HCT116 (cell line): Measurements from ENCODE around the gene CTSE. TPM values are rescaled to one million over a fixed set of nuclear protein-coding genes. Genes with fewer than 3 reads are reported as not detected.

Experiments used
- ATAC-seq: fragments of 200-7000 bp; cut with Tn5 transposase; 2 replicates; pipeline ENCODE4 v1.9.1; 2020; ENCODE audit warnings: mild to moderate bottlenecking, moderate library complexity
- BruUV-seq: library from RNA; stranded (reverse); fragments of 400-500 nt; replicated peaks from 2 replicates; lab custom pipeline; 2021; lab: Mats Ljungman, UMichigan
- CTCF ChIA-PET: fragments of 300-600 bp; sonication (Branson Sonifier 250); formaldehyde crosslinking; loops from one replicate; lab custom pipeline; 2021; ENCODE audit warnings: antibody characterized with exemption; lab: Charles Lee
- POLR2A ChIA-PET: fragments of 300-600, 350-600 bp; sonication (Branson Sonifier 250); formaldehyde crosslinking; loops from one replicate; lab custom pipeline; 2021; ENCODE audit warnings: antibody characterized with exemption; lab: Charles Lee
- RAD21 ChIA-PET, 2 experiments: fragments of 300-600 bp; sonication (Branson Sonifier 250); formaldehyde crosslinking; loops; one replicate each; lab custom pipeline; 2023; ENCODE audit warnings: low total read pairs in 2 of 2; ENCODE audit not compliant: uncharacterized antibody in 2 of 2, unreplicated experiment in 2 of 2, low non-redundant PET in 1 of 2; lab: Charles Lee
- DNase-seq: peaks from one replicate; pipeline ENCODE4 v3.0.0-alpha.2; 2010; ENCODE audit warnings: low read depth, low spot score
- H2AFZ ChIP-seq: fragments of 200-600 bp; shearing (Covaris generic), sonication (generic); 2 replicates; pipeline ENCODE4 v1.6.1; 2017; ENCODE audit warnings: low read depth, mixed run types, mixed read lengths, antibody characterized with exemption, low read length; ENCODE audit not compliant: poor library complexity, severe bottlenecking
- H3K27ac ChIP-seq: 2 replicates; pipeline ENCODE4 v1.5.1; 2012; ENCODE audit warnings: low read depth, low read length
- H3K27me3 ChIP-seq: fragments of 200-600 bp; sonication (generic); 2 replicates; pipeline ENCODE4 v1.6.1; 2016; ENCODE audit warnings: mixed run types, low read length, mixed read lengths; ENCODE audit not compliant: insufficient read depth
- H3K36me3 ChIP-seq, 2 experiments: fragments of 200-500 bp in 1 of 2; fragments of 200-600 bp in 1 of 2; sonication (Bioruptor generic) in 1 of 2; sonication (generic) in 1 of 2; 2 replicates each; pipeline versions ENCODE4 v1.5.1 to v1.6.1; 2014 to 2016; ENCODE audit warnings: low read length in 2 of 2, inconsistent platforms in 1 of 2, mixed read lengths in 1 of 2, mixed run types in 1 of 2; ENCODE audit not compliant: insufficient read depth in 2 of 2, control insufficient read depth in 1 of 2
- H3K4me1 ChIP-seq, 2 experiments: fragments of 200-600 bp in 1 of 2; sonication (generic) in 1 of 2; 2 replicates each; pipeline versions ENCODE4 v1.5.1 to v1.6.1; 2012 to 2017; ENCODE audit warnings: low read length in 2 of 2, inconsistent platforms in 1 of 2, mild to moderate bottlenecking in 1 of 2, mixed read lengths in 1 of 2, mixed run types in 1 of 2, moderate library complexity in 1 of 2; ENCODE audit not compliant: insufficient read depth in 2 of 2, control insufficient read depth in 1 of 2
- H3K4me2 ChIP-seq: fragments of 200-600 bp; sonication (generic); 2 replicates; pipeline ENCODE4 v1.6.1; 2017; ENCODE audit warnings: mixed run types, low read length, mixed read lengths
- H3K4me3 ChIP-seq, 2 experiments: fragments of 200-600 bp in 1 of 2; sonication (generic) in 1 of 2; replicated peaks in 1 of 2; 2 replicates each; pipeline ENCODE4 v1.5.1; 2011 to 2016; ENCODE audit warnings: low read length in 2 of 2, control low read depth in 1 of 2, low read depth in 1 of 2, mild to moderate bottlenecking in 1 of 2, mixed read lengths in 1 of 2, mixed run types in 1 of 2
- H3K79me2 ChIP-seq: fragments of 200-600 bp; sonication (generic); 2 replicates; pipeline ENCODE4 v1.6.1; 2017; ENCODE audit warnings: mild to moderate bottlenecking, mixed run types, low read length, moderate library complexity, mixed read lengths; ENCODE audit not compliant: insufficient read depth
- H3K9ac ChIP-seq: fragments of 200-600 bp; sonication (generic); 2 replicates; pipeline ENCODE4 v1.6.1; 2016; ENCODE audit warnings: low read length, mixed read lengths
- H3K9me2 ChIP-seq: fragments of 200-600 bp; sonication (generic), shearing (Covaris generic); 2 replicates; pipeline ENCODE4 v1.6.1; 2017; ENCODE audit warnings: mixed run types, mild to moderate bottlenecking, moderate library complexity; ENCODE audit not compliant: insufficient read depth
- H3K9me3 ChIP-seq, 2 experiments: fragments of 200-500 bp in 1 of 2; fragments of 200-600 bp in 1 of 2; sonication (Bioruptor generic) in 1 of 2; sonication (generic) in 1 of 2; 2 replicates each; pipeline ENCODE4 v1.6.1; 2014 to 2017; ENCODE audit warnings: low read length in 2 of 2, mixed read lengths in 2 of 2, inconsistent platforms in 1 of 2, low read depth in 1 of 2, mild to moderate bottlenecking in 1 of 2, mixed run types in 1 of 2, moderate library complexity in 1 of 2; ENCODE audit not compliant: control insufficient read depth in 1 of 2, insufficient read depth in 1 of 2
- H4K20me1 ChIP-seq: fragments of 200-600 bp; sonication (generic), shearing (Covaris generic); 2 replicates; pipeline ENCODE4 v1.6.1; 2017; ENCODE audit warnings: mixed run types, mild to moderate bottlenecking, moderate library complexity; ENCODE audit not compliant: insufficient read depth
- ATF3 ChIP-seq: IDR thresholded peaks from 2 replicates; pipeline ENCODE4 v1.6.1; 2012
- CBX3 ChIP-seq: IDR thresholded peaks from 2 replicates; pipeline ENCODE4 v1.6.1; 2012; ENCODE audit warnings: low read depth
- CEBPB ChIP-seq: IDR thresholded peaks from 2 replicates; pipeline ENCODE4 v1.6.1; 2012; ENCODE audit warnings: low read depth
- EGR1 ChIP-seq: IDR thresholded peaks from 2 replicates; pipeline ENCODE4 v1.6.1; 2012; ENCODE audit warnings: low read depth
- SRF ChIP-seq: IDR thresholded peaks from 2 replicates; pipeline ENCODE4 v1.6.1; 2012; ENCODE audit warnings: low read depth
- YY1 ChIP-seq: IDR thresholded peaks from 2 replicates; pipeline ENCODE4 v1.6.1; 2011; ENCODE audit warnings: low read length, low read depth, moderate library complexity, mild to moderate bottlenecking; ENCODE audit not compliant: insufficient replicate concordance; ENCODE audit errors: extremely low read depth
- ZFX ChIP-seq: fragments of 450-650 bp; IDR thresholded peaks from 2 replicates; pipeline ENCODE4 v1.6.1; 2017
- intact Hi-C: fragments of 100-400 bp; cut with micrococcal nuclease; formaldehyde crosslinking; loops from 2 replicates; pipeline ENCODE4 v1.10.0; 2022
- total RNA-seq: library from RNA; stranded (reverse); gene quantifications from one replicate; pipeline ENCODE4 v1.2.1, GENCODE V29; 2021; ENCODE audit not compliant: unreplicated experiment
- TF ChIP-seq, protein P1 (sequence below): IDR thresholded peaks from 2 replicates; pipeline ENCODE4 v1.6.1; 2012; ENCODE audit warnings: low read depth
- TF ChIP-seq, protein P2 (sequence below), 3 experiments: fragments of 200-600 bp in 1 of 3; sonication (generic) in 1 of 3; IDR thresholded peaks in 2 of 3; conservative IDR thresholded peaks in 1 of 3; 2 replicates each; pipeline ENCODE4 v1.5.1; 2012 to 2017; ENCODE audit warnings: low read depth in 2 of 3, low read length in 2 of 3, antibody characterized with exemption in 1 of 3, borderline replicate concordance in 1 of 3, control low read depth in 1 of 3, mild to moderate bottlenecking in 1 of 3, mixed read lengths in 1 of 3, mixed run types in 1 of 3, moderate library complexity in 1 of 3; ENCODE audit not compliant: insufficient read depth in 1 of 3

CTSE gene
- total RNA-seq, 1 experiment from 2014 or later: 0.12 TPM

DNA sequence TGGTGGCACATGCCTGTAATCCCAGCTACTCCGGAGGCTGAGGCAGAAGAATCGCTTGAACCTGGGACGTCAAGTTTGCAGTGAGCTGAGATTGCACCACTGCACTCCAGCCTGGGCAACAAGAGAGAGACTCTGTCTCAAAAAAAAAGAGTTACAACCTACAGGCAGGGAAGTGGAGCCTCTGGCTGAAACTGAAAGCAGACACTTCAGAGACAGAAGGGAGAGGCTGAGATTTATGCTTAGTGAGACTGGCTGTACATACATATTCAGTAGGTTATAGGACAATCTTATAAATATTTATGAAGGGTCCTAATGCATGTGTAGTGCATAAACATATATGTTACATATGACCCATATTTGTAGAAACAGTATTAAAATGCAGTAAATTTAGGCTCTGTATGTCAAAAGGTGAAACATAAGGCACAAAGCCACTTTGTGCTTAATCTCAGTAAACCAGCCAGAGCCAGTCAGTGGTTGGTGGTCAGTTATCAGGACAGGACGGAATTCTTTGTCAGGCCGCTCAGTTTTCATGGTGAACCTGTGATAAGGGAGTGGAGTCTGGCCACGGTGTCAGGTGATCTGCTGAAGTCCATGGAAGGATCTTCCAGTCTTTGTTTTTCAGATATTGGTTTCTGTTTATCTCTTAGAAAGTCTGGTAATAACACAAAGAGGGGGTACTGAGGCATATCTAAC is 42.9 kb upstream of the CTSE start:
- RAD21 ChIA-PET: no interaction called here
- intact Hi-C loops: no loop called here
- no peaks in the 10 kb centered on the region for H3K36me3 ChIP-seq
- no peak overlapping the region for H3K4me3 ChIP-seq
- H3K9ac ChIP-seq: no peak overlapping the region
- DNase-seq: no peak
- H4K20me1 ChIP-seq: no peaks in the 10 kb centered on the region
- ATAC-seq: no peak
- H3K9me2 ChIP-seq: no peaks in the 10 kb centered on the region
- H3K4me1 ChIP-seq: no peaks in the 10 kb centered on the region
- no peaks in the 10 kb centered on the region for H3K79me2 ChIP-seq
- H3K27me3 ChIP-seq: no peaks in the 10 kb centered on the region
- POLR2A ChIA-PET: no interaction called here
- H3K27ac ChIP-seq: no peak overlapping the region
- no peak for TF ChIP-seq SRF
- TF ChIP-seq, all 23 proteins: peak for 0
- no peak overlapping the region for H2AFZ ChIP-seq
- H3K9me3 ChIP-seq: no peaks in the 10 kb centered on the region
- no TSS peak for BruUV-seq
- CTCF ChIA-PET: no interaction called here
- H3K4me2 ChIP-seq: no peak overlapping the region

DNA sequence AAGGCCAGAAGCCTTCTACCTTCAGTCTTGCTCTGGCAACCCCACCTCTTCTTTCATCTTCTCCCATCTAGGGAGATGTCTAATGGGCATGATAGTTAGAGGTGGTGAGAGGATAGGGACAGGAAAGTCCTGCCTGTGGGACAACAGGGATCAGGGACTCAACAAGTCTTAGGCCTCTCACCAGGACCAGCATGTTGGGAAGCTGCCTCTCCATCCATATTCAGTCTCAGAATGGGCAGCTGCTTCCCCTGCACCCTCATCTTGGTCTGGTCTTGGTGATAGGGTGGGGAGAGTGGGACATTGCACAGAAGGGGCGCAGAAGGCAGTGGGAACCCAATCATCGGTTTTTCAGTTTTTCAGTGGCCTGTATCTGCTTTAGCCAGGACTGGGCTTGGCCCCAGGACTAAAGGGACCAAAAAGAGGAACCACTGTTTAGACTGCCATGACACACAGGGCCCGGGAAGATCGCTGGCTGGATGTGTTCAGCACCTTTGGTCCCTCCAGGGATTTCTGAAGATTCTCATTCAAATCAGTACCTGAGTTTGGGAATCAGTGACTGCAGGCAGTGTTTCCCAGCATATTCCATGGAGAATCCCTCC is 42.0 kb upstream of the CTSE start:
- Histone ChIP-seq H3K4me2 (no peak overlapping the region), H3K9ac (no peak overlapping the region), H3K4me3 (no peak overlapping the region), H4K20me1 (no peaks in the 10 kb centered on the region), H3K36me3 (no peaks in the 10 kb centered on the region), H3K27ac (no peak overlapping the region), H2AFZ (no peak overlapping the region), H3K27me3 (no peaks in the 10 kb centered on the region), H3K9me3 (no peaks in the 10 kb centered on the region), H3K79me2 (no peaks in the 10 kb centered on the region), H3K9me2 (no peaks in the 10 kb centered on the region), H3K4me1 (no peaks in the 10 kb centered on the region)
- DNase-seq: no peak
- POLR2A ChIA-PET: no interaction called here
- RAD21 ChIA-PET: no interaction called here
- intact Hi-C loops: no loop called here
- no peak for ATAC-seq
- TF ChIP-seq YY1: no peak
- TF ChIP-seq ZFX: no peak
- no peak for TF ChIP-seq CEBPB
- TF ChIP-seq, protein P1, sequence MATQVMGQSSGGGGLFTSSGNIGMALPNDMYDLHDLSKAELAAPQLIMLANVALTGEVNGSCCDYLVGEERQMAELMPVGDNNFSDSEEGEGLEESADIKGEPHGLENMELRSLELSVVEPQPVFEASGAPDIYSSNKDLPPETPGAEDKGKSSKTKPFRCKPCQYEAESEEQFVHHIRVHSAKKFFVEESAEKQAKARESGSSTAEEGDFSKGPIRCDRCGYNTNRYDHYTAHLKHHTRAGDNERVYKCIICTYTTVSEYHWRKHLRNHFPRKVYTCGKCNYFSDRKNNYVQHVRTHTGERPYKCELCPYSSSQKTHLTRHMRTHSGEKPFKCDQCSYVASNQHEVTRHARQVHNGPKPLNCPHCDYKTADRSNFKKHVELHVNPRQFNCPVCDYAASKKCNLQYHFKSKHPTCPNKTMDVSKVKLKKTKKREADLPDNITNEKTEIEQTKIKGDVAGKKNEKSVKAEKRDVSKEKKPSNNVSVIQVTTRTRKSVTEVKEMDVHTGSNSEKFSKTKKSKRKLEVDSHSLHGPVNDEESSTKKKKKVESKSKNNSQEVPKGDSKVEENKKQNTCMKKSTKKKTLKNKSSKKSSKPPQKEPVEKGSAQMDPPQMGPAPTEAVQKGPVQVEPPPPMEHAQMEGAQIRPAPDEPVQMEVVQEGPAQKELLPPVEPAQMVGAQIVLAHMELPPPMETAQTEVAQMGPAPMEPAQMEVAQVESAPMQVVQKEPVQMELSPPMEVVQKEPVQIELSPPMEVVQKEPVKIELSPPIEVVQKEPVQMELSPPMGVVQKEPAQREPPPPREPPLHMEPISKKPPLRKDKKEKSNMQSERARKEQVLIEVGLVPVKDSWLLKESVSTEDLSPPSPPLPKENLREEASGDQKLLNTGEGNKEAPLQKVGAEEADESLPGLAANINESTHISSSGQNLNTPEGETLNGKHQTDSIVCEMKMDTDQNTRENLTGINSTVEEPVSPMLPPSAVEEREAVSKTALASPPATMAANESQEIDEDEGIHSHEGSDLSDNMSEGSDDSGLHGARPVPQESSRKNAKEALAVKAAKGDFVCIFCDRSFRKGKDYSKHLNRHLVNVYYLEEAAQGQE: no peak
- no peak for TF ChIP-seq ATF3
- TF ChIP-seq CBX3: no peak
- TF ChIP-seq EGR1: no peak
- TF ChIP-seq, protein P2, sequence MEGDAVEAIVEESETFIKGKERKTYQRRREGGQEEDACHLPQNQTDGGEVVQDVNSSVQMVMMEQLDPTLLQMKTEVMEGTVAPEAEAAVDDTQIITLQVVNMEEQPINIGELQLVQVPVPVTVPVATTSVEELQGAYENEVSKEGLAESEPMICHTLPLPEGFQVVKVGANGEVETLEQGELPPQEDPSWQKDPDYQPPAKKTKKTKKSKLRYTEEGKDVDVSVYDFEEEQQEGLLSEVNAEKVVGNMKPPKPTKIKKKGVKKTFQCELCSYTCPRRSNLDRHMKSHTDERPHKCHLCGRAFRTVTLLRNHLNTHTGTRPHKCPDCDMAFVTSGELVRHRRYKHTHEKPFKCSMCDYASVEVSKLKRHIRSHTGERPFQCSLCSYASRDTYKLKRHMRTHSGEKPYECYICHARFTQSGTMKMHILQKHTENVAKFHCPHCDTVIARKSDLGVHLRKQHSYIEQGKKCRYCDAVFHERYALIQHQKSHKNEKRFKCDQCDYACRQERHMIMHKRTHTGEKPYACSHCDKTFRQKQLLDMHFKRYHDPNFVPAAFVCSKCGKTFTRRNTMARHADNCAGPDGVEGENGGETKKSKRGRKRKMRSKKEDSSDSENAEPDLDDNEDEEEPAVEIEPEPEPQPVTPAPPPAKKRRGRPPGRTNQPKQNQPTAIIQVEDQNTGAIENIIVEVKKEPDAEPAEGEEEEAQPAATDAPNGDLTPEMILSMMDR (IDR thresholded peaks at IDR 0.05 in 2 of 3, conservative IDR thresholded peaks at IDR 0.05 in 1 of 3; ENCODE audit: borderline replicate concordance in 1 of 3, insufficient read depth in 1 of 3, low read depth in 2 of 3, low read length in 2 of 3): no peak
- CTCF ChIA-PET: no interaction called here
- no TSS peak for BruUV-seq
